RCC 7860 (cell line): ENCODE data around the gene DNAJB2.
"Not testable (repeated sequence)": the region's sequence is repeated elsewhere in the genome, so short reads cannot be mapped to it uniquely, and the experiment has no call there.

Experiments used
- DNase-seq: peaks from one replicate; pipeline ENCODE4 v3.0.0-alpha.2; 2015; ENCODE audit warnings: low spot score
- FAIRE-seq: peaks from 2 replicates; lab custom pipeline; 2012; peaks lifted over from hg19 to GRCh38; lab: Jason Lieb, UNC

DNAJB2 gene

GRCh38 chr2:219297766-219298456 lies 18.7 kb downstream of the DNAJB2 start:
- no peak for FAIRE-seq
- no peak for DNase-seq

GRCh38 chr2:219298759-219299371 lies 19.7 kb downstream of the DNAJB2 start:
- DNase-seq, result peak; percentile 57
- FAIRE-seq, result peak; percentile 30

- DNase-seq (no peak), FAIRE-seq (no peak)
These were observed 20.2 kb downstream of the DNAJB2 start for GRCh38 chr2:219299372-219299760.

DNA sequence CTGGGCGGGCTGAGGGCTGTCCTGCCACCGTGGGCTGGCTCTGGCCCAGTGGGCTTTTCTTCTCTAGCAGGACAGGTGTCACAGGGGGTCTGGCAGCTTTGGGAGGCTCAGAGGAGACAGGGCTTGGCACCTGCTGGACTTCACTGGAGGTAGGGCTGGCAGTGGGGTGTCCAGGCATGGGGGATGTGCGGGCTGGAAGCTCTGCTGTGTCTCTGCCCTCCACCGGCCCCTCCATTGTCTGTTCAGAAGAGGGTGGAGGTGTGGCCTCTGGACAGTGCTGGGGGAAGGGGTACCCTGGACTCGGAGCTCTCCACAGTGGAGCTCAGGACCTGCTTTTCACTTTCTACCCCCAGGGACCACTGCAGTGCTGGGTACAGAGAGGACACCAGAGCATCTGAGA lies 20.9 kb downstream of the DNAJB2 start:
- no peak for DNase-seq
- FAIRE-seq, result no peak

DNA sequence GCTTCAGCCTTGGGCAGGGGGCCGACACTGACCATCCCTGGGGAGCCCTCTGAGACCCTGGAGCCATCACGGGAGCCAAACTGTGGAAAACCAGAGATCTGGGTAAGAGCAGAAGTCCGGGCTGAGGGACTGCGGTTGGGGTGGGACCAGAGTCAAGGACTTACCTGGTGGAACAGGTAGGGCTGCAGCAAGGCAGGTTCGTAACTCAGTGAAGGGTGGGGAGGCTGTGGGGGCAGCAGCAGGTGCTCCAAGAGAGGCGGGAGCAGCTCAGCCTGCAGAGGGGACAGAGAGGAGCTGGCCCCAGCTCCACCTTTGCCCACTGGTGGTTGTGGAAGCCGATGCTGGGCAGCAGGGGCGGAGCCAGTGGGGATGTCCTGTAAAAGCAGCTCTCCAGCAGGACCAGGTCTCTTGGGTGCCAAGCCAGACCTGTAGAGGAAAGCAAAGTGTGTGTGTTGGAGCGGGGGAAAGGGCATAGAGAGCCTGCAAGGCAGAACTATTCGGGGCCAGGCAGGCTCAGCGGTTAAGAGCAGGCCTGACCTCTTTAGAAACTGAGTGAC lies 23.3 kb downstream of the DNAJB2 start:
- FAIRE-seq (no peak), DNase-seq (no peak)

GRCh38 chr2:219304223-219304622 lies 25.1 kb downstream of the DNAJB2 start:
- DNase-seq (no peak), FAIRE-seq (no peak)

GRCh38 chr2:219306047-219306446 lies 26.9 kb downstream of the DNAJB2 start:
- no peak for FAIRE-seq

GRCh38 chr2:219308142-219309101 lies 29.3 kb downstream of the DNAJB2 start:
- FAIRE-seq (no peak), DNase-seq (peak; percentile 48)

More at GRCh38 chr2:219306047-219306446, 26.9 kb downstream of the DNAJB2 start:
- no peak for DNase-seq

DNA sequence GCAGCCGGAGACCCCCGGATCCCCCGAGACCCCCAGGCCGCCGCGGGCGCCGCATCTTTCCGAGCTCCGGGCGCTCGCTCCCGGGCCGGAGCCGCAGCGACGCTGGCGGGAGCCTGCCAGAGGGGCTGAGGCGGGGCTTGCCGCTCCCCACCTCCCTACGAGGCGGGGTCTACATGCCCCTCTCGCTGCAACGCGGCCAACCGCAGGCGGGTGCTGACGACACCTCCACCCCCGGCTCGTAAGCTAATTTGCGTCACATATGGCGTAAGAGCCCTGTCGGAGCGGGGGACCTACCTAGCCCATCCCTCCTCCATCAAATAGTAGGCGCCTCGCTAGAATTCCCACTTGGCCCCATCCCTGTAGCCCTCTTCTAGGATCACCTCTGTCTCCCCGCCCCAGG lies 30.1 kb downstream of the DNAJB2 start, which contains the start of gene PTPRN:
Gene PTPRN, minus strand, starts transcription at position 124 of the 400 bp plus-strand sequence. Its CDS starts 69 bp downstream, at position 55.
- FAIRE-seq (no peak), DNase-seq (no peak)

- not testable (repeated sequence) for FAIRE-seq, DNase-seq
These were observed 33.6 kb downstream of the DNAJB2 start for GRCh38 chr2:219312683-219313263.

GRCh38 chr2:219314804-219315468 lies 35.8 kb downstream of the DNAJB2 start:
- no peak for FAIRE-seq
- DNase-seq, result no peak

- FAIRE-seq (no peak), DNase-seq (no peak)
These were observed 44.3 kb downstream of the DNAJB2 start for GRCh38 chr2:219323434-219323833.

GRCh38 chr2:219325136-219325535 lies 46.0 kb downstream of the DNAJB2 start:
- no peak for DNase-seq
- no peak for FAIRE-seq

- no peak for FAIRE-seq
- no peak for DNase-seq
These were observed 46.6 kb downstream of the DNAJB2 start for GRCh38 chr2:219325657-219326315.

GRCh38 chr2:219327719-219328118 lies 48.6 kb downstream of the DNAJB2 start:
- no peak for FAIRE-seq
- DNase-seq, result no peak

DNA sequence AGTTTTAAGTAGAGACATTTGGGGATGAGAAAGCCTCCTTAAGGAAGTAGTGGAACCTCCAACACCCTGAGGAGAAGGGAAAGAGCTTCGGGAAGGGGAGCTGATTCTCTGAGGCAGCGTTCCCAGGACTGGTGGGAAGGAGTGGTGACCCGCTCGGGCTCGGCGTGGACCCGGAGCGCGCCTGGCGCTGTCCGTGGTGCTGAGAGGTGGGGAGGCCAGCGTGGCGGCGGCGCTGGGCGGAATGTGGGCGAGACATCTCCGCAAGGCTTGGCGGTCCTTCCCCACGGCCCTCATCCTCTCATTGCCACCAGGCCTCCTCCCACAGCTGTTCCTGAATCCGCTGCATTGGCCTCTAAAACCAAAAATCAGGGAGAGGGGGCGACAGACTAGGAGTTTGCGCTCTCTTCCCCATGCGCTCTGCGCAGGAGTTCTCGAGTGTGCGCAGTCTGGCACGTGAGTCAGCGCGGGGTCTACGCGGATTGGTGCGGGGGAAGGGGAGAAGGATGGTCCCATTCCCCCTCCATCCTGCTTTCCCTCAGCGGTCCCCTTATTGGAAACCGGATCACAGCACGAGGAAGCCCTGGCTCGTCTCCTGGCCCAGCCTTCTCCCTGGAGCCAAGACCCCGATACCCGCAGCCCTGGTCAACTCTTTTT lies 52.5 kb downstream of the DNAJB2 start:
- DNase-seq (no peak), FAIRE-seq (no peak)

- FAIRE-seq, result no peak
- DNase-seq, result no peak
These were observed 53.4 kb downstream of the DNAJB2 start, which contains the start of gene RESP18 for GRCh38 chr2:219332542-219332941. Gene RESP18 (minus strand): TSS chr2:219332744.

- no peak for DNase-seq
- no peak for FAIRE-seq
These were observed 54.9 kb downstream of the DNAJB2 start for GRCh38 chr2:219334076-219334475.

- no peak for FAIRE-seq
- no peak for DNase-seq
These were observed 56.2 kb downstream of the DNAJB2 start for GRCh38 chr2:219335373-219335786.
